Transverse colon (tissue), 4 donors: ENCODE data around the gene IQCM. TPM values are rescaled to one million over a fixed set of nuclear protein-coding genes. Genes with fewer than 3 reads are reported as not detected.

Experiments
- DNase-seq: peaks from one replicate; pipeline ENCODE4 v3.0.0-alpha.2; 2019
- H3K27ac ChIP-seq, 4 donors: fragments of 200-600 bp; sonication (generic); 2 replicates each; pipeline ENCODE4 v1.5.1; 2016 to 2018; ENCODE audit warnings: inconsistent platforms in 4 of 4
- H3K27me3 ChIP-seq: fragments of 200-600 bp; sonication (generic); 2 replicates; pipeline ENCODE4 v1.5.1; 2017; ENCODE audit warnings: inconsistent platforms
- H3K36me3 ChIP-seq, 4 donors: fragments of 200-600 bp; sonication (generic); 2 replicates each; pipeline ENCODE4 v1.5.1; 2017 to 2019; ENCODE audit warnings: inconsistent platforms in 4 of 4
- H3K4me1 ChIP-seq, 4 donors: fragments of 200-600 bp; sonication (generic); 2 replicates each; pipeline ENCODE4 v1.5.1; 2017 to 2020; ENCODE audit warnings: inconsistent platforms in 4 of 4
- H3K4me3 ChIP-seq, 4 donors: fragments of 200-600 bp; sonication (generic); 1 replicate in 1 of 4; 2 replicates in 3 of 4; pipeline versions ENCODE4 v1.5.1 to v1.6.1; 2017 to 2019; ENCODE audit warnings: inconsistent platforms in 4 of 4
- H3K9me3 ChIP-seq, 2 donors: fragments of 200-600 bp; sonication (generic); 2 replicates each; pipeline ENCODE4 v1.5.1; 2017 to 2019; ENCODE audit warnings: inconsistent platforms in 2 of 2
- EP300 ChIP-seq: sonication (generic); formaldehyde crosslinking; IDR thresholded peaks from one replicate; pipeline ENCODE4 v1.6.1; 2017; ENCODE audit warnings: antibody characterized with exemption, low read depth
- POLR2A ChIP-seq: fragments of 450-650 bp; IDR thresholded peaks from one replicate; pipeline ENCODE4 v1.6.1; 2016; ENCODE audit warnings: antibody characterized with exemption, mild to moderate bottlenecking, moderate library complexity
- POLR2AphosphoS5 ChIP-seq, 3 donors: sonication (generic); formaldehyde crosslinking; IDR thresholded peaks; one replicate each; pipeline ENCODE4 v1.6.1; 2016; ENCODE audit warnings: antibody characterized with exemption in 3 of 3
- WGBS, 2 donors: methylation state at CpG; one replicate each; pipeline ENCODE4 v1.1.5; 2018; ENCODE audit warnings: low coverage in 1 of 2; 5-methylcytosine and 5-hydroxymethylcytosine counted together
- in situ Hi-C, 4 donors: fragments of 200-750 bp; cut with MboI; loops; one replicate each; pipeline versions ENCODE4 v1.15.0 to v1.15.1; 2017; ENCODE audit warnings: low sequenced_read_pairs in 3 of 4, low pct_ligation_motif_present in 1 of 4, low pct_unique_long_range_greater_than_20kb in 1 of 4
- intact Hi-C: fragments of 100-400 bp; cut with DNase I; formaldehyde crosslinking; loops from one replicate; pipeline ENCODE4 v1.15.1; 2023; ENCODE audit warnings: low total_unique reads
- total RNA-seq, 4 donors: library from RNA; depleted of rRNA; stranded (reverse); fragments of >200 nt; gene quantifications; one replicate each; pipeline ENCODE4 v1.1.0, GENCODE V29; 2016
- TF ChIP-seq, protein P1 (sequence below), 5 experiments: fragments of 200-600 bp in 3 of 5; fragments of 450-650 bp in 2 of 5; sonication (generic) in 3 of 5; IDR thresholded peaks; 1 replicate in 2 of 5; 2 replicates in 3 of 5; pipeline ENCODE4 v1.5.1; 2016 to 2017; ENCODE audit warnings: antibody characterized with exemption in 5 of 5, inconsistent platforms in 3 of 5, mild to moderate bottlenecking in 2 of 5, moderate library complexity in 1 of 5

The IQCM gene
- total RNA-seq, 4 donors from 2014 or later: 4.0 to 8.6 (median 8.5) TPM

DNA sequence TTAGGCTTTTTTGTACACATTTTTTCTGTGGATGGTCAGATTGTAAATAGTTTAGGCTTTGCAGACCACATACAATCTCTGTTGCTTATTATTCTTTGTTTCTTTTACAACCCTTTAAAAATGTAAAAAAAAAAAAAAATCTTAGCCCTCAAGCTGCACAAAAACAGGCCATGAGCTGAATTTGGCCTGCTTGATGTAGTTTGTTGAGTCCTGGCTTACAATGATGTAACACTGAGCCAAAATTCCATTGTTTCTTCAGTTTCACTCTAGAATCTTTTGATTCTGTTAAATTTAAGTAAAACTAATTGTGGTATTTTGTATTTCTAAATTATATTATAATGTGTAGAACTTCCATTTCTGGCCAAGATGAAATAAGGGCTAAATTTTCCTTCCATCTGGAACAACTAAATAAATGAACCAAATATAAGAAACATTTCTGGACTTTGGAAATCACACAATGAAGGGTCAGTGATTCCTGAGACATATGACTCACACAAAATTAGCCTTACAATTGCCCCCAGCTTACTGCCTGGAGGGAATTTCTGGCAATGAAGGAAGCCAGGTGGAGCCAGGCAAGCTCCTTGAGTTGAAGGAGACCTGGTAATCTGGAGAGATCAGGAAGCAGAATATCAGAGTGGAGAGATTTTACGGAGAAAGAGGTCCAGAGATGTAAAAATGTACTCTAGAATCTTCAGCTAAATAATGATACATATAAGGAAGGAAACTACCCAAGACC lies 29.8 kb downstream of the IQCM start:
- no peak for DNase-seq
- Histone ChIP-seq H3K27me3 (no peaks in the 10 kb centered on the region), H3K36me3 (no peaks in the 10 kb centered on the region), H3K4me3 (no peak overlapping the region), H3K9me3 (no peaks in the 10 kb centered on the region), H3K4me1 (no peaks in the 10 kb centered on the region), H3K27ac (no peak overlapping the region)
- no peak for TF ChIP-seq POLR2AphosphoS5 (IDR thresholded peaks at IDR 0.05)
- 87 to 91% methylated on average over 1 of the region's 1 CpG for WGBS, 2 donors
- in situ Hi-C loops (no loop called here), intact Hi-C loops (no loop called here)

GRCh38 chr4:149784018-149784417 lies 31.6 kb downstream of the IQCM start:
- WGBS, 2 donors: 81 to 83% methylated on average over 1 to 2 of the region's 2 CpGs
- no peaks in the 10 kb centered on the region for H3K9me3 ChIP-seq
- H3K4me1 ChIP-seq: no peaks in the 10 kb centered on the region
- no peak overlapping the region for H3K27ac ChIP-seq
- no peak for TF ChIP-seq EP300
- no peak for TF ChIP-seq POLR2AphosphoS5 (IDR thresholded peaks at IDR 0.05)
- TF ChIP-seq, protein P1, sequence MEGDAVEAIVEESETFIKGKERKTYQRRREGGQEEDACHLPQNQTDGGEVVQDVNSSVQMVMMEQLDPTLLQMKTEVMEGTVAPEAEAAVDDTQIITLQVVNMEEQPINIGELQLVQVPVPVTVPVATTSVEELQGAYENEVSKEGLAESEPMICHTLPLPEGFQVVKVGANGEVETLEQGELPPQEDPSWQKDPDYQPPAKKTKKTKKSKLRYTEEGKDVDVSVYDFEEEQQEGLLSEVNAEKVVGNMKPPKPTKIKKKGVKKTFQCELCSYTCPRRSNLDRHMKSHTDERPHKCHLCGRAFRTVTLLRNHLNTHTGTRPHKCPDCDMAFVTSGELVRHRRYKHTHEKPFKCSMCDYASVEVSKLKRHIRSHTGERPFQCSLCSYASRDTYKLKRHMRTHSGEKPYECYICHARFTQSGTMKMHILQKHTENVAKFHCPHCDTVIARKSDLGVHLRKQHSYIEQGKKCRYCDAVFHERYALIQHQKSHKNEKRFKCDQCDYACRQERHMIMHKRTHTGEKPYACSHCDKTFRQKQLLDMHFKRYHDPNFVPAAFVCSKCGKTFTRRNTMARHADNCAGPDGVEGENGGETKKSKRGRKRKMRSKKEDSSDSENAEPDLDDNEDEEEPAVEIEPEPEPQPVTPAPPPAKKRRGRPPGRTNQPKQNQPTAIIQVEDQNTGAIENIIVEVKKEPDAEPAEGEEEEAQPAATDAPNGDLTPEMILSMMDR (IDR thresholded peaks at IDR 0.05): no peak
- TF ChIP-seq POLR2A: no peak
- DNase-seq: no peak
- no peaks in the 10 kb centered on the region for H3K36me3 ChIP-seq
- in situ Hi-C loops: no loop called here
- intact Hi-C loops: no loop called here
- no peak overlapping the region for H3K4me3 ChIP-seq
- H3K27me3 ChIP-seq: no peaks in the 10 kb centered on the region

- TF ChIP-seq, protein P1 (IDR thresholded peaks at IDR 0.05): no peak
- TF ChIP-seq EP300 (no peak), POLR2A (no peak), POLR2AphosphoS5 (IDR thresholded peaks at IDR 0.05) (no peak)
- H3K9me3 ChIP-seq: no peaks in the 10 kb centered on the region
- no peak overlapping the region for H3K27ac ChIP-seq
- intact Hi-C loops: loop anchor here (2.0 kb wide), 1 partner anchor 20 kb away; no protein-coding TSS in a partner anchor
- no peaks in the 10 kb centered on the region for H3K4me1 ChIP-seq
- DNase-seq: no peak
- in situ Hi-C loops: no loop called here
- 73 to 80% methylated on average over 3 of the region's 3 CpGs for WGBS, 2 donors
- H3K27me3 ChIP-seq: no peaks in the 10 kb centered on the region
- no peaks in the 10 kb centered on the region for H3K36me3 ChIP-seq
- H3K4me3 ChIP-seq: no peak overlapping the region
Observed at GRCh38 chr4:149781150-149781549, 34.5 kb downstream of the IQCM start.

GRCh38 chr4:149768477-149768876 lies 47.2 kb downstream of the IQCM start:
- no peaks in the 10 kb centered on the region for H3K27me3 ChIP-seq
- no peak overlapping the region for H3K4me3 ChIP-seq
- in situ Hi-C loops: no loop called here
- TF ChIP-seq POLR2A (no peak), POLR2AphosphoS5 (IDR thresholded peaks at IDR 0.05) (no peak), EP300 (no peak)
- TF ChIP-seq, protein P1 (IDR thresholded peaks at IDR 0.05): no peak
- no peak for DNase-seq
- no peaks in the 10 kb centered on the region for H3K36me3 ChIP-seq
- no peak overlapping the region for H3K27ac ChIP-seq
- H3K4me1 ChIP-seq: no peaks in the 10 kb centered on the region
- WGBS, 2 donors: 91 to 100% methylated on average over 2 of the region's 2 CpGs
- no peaks in the 10 kb centered on the region for H3K9me3 ChIP-seq
- intact Hi-C loops: no loop called here

DNA sequence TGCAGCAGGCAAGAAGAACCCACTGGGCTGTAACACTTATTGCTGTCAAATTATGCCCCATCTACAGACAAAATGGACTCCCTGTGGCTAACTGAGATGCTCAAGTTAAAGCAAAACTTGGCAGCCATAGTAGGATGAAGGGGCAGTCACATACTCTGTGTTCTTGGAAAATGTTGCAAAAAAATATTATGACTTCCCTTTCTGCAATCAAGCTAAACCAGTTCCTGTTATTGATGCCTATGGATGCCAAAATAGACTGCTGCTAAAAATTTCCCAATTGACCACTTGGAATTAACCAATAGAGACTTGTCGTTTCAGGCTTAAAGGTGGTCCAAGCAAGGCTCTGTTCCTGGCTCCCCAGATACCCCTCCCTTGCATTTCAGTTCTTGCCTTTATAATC lies 49.5 kb downstream of the IQCM start:
- in situ Hi-C loops: no loop called here
- no peaks in the 10 kb centered on the region for H3K27me3 ChIP-seq
- H3K36me3 ChIP-seq: no peaks in the 10 kb centered on the region
- TF ChIP-seq POLR2A (no peak), EP300 (no peak)
- H3K9me3 ChIP-seq: no peaks in the 10 kb centered on the region
- 80% methylated on average over 1 of the region's 1 CpG for WGBS, 2 donors
- no peaks in the 10 kb centered on the region for H3K4me1 ChIP-seq
- no peak overlapping the region for H3K27ac ChIP-seq
- no peak for DNase-seq
- intact Hi-C loops: no loop called here
- no peak overlapping the region for H3K4me3 ChIP-seq
